ENCODE data around the gene SEZ6L2.

SEZ6L2 gene

GRCh38 chr16:29826342-29826695 lies 73.0 kb downstream of the SEZ6L2 start:
- TF ChIP-seq, protein P1, sequence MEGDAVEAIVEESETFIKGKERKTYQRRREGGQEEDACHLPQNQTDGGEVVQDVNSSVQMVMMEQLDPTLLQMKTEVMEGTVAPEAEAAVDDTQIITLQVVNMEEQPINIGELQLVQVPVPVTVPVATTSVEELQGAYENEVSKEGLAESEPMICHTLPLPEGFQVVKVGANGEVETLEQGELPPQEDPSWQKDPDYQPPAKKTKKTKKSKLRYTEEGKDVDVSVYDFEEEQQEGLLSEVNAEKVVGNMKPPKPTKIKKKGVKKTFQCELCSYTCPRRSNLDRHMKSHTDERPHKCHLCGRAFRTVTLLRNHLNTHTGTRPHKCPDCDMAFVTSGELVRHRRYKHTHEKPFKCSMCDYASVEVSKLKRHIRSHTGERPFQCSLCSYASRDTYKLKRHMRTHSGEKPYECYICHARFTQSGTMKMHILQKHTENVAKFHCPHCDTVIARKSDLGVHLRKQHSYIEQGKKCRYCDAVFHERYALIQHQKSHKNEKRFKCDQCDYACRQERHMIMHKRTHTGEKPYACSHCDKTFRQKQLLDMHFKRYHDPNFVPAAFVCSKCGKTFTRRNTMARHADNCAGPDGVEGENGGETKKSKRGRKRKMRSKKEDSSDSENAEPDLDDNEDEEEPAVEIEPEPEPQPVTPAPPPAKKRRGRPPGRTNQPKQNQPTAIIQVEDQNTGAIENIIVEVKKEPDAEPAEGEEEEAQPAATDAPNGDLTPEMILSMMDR (IDR thresholded peaks at IDR 0.05; ENCODE audit: low read depth, low read length) = no peak
- DNase-seq (ENCODE audit: extremely low read depth, low read depth) = no peak

DNA sequence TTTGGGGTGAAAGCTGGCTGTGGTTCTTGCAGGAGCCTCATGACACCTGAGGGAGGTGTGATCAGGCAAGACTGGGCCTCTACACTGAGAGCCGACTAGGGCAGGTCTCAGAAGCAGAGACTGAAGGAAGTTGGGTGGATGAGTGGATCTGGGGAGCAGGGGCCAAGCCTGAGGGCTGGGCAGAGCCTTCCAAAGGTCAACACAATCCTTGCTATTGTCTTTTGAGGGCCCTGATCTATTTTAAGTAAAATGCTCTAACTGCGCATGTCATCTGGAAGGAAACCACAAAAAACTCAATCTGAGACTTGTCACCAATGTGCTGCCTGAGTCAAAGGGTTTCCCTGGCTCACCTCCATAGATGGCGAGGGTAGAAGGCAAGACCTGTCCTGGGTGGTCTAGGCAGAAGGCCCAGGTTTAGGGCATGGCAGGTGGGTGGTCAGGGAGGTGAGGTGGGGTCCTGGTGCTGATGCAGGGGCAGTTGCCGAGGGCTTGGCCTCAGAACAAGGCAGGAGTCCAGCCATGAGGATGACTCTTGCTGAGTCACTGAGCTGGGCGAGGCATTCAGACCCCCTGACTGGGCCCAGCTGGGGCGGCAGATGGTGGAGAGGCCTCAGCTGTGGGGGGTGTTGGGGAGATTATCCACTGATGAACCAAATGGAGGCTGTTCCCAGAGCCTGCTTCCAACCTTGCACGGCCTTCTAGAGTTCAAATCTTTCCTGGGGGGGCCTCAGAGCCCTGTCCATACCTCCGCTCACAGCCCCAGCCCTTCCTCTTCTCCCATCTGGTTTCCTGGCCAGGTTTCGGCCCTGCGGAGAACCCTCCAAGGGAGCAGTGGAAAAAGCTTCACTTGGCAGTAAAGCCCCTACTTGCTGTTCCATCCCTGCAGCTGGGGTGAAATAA lies 74.0 kb downstream of the SEZ6L2 start:
- DNase-seq (ENCODE audit: extremely low read depth, low read depth) = no peak
- TF ChIP-seq, protein P1 (IDR thresholded peaks at IDR 0.05; ENCODE audit: low read depth, low read length) = no peak

GRCh38 chr16:29824589-29825144 lies 74.7 kb downstream of the SEZ6L2 start:
- no peak for DNase-seq (ENCODE audit: extremely low read depth, low read depth)

DNA sequence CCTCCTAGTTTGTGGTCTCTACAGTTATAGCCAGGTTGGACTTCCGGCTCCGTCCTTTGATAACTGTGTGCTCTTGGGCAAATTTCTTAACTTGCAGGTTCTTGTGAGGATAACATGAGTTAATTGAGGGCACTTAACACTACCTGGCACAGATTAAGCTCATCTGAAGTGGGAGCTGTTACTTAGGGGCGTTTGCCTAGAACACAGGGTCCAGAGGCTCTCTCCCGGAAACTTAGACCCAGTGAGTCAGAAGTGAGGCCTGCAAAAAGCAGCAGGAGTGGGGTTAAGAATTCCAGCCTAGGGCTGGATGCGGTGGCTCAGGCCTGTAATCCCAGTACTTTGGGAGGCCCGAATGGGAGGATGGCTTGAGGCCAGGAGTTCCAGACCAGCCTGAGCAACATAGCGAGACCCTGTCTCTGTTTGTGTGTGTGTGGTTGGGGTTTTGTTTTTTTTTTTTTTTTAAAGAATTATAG lies 77.7 kb downstream of the SEZ6L2 start:
- no peak for DNase-seq (ENCODE audit: extremely low read depth, low read depth)
- TF ChIP-seq, protein P1 (IDR thresholded peaks at IDR 0.05; ENCODE audit: low read depth, low read length) = no peak

More at GRCh38 chr16:29824589-29825144, 74.7 kb downstream of the SEZ6L2 start:
- TF ChIP-seq, protein P1 (IDR thresholded peaks at IDR 0.05; ENCODE audit: low read depth, low read length) = no peak
